Measurements from ENCODE around the gene SPRYD7. TPM values are rescaled to one million over a fixed set of nuclear protein-coding genes. Genes with fewer than 3 reads are reported as not detected.

SPRYD7 gene
- total and polyA plus RNA-seq, 2 of the 13 experiments (the other 11 are each of a cell fraction or from before 2014, with no cell fraction given), result 2.7 to 5.9 TPM

DNA sequence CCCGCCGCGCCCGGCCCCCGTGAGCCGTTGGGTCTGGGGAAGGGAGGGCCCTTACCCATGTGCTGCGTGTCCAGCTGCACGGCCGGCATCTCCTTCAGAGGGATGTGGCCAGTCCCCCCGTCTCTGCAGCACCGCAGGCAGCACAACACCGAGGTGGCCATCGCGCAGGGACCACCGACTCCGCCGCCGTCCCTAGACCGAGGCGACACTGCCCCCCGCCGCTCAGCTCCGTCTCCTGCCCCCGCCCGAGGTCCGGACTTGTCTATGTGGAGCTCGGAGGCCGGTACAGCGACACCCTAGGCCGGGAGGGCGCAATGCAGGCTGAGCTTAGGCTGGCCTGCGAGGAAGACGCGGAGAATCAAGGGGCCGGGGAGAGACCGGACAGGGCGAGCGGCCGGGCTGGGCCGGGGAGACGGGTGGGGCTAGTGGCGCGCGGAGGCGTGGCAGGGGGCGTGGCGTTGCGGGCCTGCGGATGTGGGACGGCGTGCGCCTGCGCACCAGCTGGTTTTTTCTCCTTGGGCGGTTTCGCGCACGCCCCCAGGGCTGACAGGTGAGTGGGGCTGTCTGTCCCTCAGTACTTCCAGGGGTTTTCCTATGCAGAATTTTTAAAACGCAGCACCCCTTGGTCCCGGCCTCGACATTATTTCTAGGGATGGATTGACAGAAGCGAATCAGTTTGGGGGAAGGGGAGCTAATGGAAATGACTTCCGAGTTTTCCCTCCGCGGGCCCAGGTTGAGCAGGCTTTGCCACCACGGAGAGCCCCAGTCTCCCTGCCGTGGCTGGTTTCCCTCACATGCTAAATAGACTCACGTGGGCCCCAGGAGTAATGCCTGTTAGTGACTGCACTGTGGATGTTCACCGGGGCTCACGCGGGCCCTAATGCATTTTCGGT, at the start of gene SPRYD7 (continued):
- TF ChIP-seq TBX3 (IDR thresholded peaks at IDR 0.05; ENCODE audit: borderline replicate concordance), result no peak
- no peak for TF ChIP-seq ZNF530 (CRISPR knock-in tag; IDR thresholded peaks at IDR 0.05; ENCODE audit: low read depth)
- TF ChIP-seq RFX1 (IDR thresholded peaks at IDR 0.05), result no peak
- TF ChIP-seq, protein P1, sequence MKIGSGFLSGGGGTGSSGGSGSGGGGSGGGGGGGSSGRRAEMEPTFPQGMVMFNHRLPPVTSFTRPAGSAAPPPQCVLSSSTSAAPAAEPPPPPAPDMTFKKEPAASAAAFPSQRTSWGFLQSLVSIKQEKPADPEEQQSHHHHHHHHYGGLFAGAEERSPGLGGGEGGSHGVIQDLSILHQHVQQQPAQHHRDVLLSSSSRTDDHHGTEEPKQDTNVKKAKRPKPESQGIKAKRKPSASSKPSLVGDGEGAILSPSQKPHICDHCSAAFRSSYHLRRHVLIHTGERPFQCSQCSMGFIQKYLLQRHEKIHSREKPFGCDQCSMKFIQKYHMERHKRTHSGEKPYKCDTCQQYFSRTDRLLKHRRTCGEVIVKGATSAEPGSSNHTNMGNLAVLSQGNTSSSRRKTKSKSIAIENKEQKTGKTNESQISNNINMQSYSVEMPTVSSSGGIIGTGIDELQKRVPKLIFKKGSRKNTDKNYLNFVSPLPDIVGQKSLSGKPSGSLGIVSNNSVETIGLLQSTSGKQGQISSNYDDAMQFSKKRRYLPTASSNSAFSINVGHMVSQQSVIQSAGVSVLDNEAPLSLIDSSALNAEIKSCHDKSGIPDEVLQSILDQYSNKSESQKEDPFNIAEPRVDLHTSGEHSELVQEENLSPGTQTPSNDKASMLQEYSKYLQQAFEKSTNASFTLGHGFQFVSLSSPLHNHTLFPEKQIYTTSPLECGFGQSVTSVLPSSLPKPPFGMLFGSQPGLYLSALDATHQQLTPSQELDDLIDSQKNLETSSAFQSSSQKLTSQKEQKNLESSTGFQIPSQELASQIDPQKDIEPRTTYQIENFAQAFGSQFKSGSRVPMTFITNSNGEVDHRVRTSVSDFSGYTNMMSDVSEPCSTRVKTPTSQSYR (CRISPR knock-in tag; IDR thresholded peaks at IDR 0.05; ENCODE audit: borderline replicate concordance), result no peak
- TF ChIP-seq ZNF776 (CRISPR knock-in tag; IDR thresholded peaks at IDR 0.05), result peak; percentile 84
- TF ChIP-seq, protein P2, sequence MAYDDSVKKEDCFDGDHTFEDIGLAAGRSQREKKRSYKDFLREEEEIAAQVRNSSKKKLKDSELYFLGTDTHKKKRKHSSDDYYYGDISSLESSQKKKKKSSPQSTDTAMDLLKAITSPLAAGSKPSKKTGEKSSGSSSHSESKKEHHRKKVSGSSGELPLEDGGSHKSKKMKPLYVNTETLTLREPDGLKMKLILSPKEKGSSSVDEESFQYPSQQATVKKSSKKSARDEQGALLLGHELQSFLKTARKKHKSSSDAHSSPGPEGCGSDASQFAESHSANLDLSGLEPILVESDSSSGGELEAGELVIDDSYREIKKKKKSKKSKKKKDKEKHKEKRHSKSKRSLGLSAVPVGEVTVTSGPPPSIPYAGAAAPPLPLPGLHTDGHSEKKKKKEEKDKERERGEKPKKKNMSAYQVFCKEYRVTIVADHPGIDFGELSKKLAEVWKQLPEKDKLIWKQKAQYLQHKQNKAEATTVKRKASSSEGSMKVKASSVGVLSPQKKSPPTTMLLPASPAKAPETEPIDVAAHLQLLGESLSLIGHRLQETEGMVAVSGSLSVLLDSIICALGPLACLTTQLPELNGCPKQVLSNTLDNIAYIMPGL (CRISPR knock-in tag; IDR thresholded peaks at IDR 0.05; ENCODE audit: borderline replicate concordance in 1 of 2, low read depth in 1 of 2), result peak; percentile 100
- peak; percentile 83 for TF ChIP-seq KAT8 (CRISPR knock-in tag; IDR thresholded peaks at IDR 0.05)
- TF ChIP-seq POLR2AphosphoS2 (IDR thresholded peaks at IDR 0.05; ENCODE audit: low read depth, low read length), result no peak
- peak; percentile 92 for TF ChIP-seq RBFOX2 (IDR thresholded peaks at IDR 0.05; ENCODE audit: low read depth, low read length)
- TF ChIP-seq, protein P3, sequence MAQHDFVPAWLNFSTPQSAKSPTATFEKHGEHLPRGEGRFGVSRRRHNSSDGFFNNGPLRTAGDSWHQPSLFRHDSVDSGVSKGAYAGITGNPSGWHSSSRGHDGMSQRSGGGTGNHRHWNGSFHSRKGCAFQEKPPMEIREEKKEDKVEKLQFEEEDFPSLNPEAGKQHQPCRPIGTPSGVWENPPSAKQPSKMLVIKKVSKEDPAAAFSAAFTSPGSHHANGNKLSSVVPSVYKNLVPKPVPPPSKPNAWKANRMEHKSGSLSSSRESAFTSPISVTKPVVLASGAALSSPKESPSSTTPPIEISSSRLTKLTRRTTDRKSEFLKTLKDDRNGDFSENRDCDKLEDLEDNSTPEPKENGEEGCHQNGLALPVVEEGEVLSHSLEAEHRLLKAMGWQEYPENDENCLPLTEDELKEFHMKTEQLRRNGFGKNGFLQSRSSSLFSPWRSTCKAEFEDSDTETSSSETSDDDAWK (CRISPR knock-in tag; IDR thresholded peaks at IDR 0.05), result no peak
- TF ChIP-seq ZNF460 (CRISPR knock-in tag; IDR thresholded peaks at IDR 0.05; ENCODE audit: borderline replicate concordance), result no peak
- TF ChIP-seq, protein P4, sequence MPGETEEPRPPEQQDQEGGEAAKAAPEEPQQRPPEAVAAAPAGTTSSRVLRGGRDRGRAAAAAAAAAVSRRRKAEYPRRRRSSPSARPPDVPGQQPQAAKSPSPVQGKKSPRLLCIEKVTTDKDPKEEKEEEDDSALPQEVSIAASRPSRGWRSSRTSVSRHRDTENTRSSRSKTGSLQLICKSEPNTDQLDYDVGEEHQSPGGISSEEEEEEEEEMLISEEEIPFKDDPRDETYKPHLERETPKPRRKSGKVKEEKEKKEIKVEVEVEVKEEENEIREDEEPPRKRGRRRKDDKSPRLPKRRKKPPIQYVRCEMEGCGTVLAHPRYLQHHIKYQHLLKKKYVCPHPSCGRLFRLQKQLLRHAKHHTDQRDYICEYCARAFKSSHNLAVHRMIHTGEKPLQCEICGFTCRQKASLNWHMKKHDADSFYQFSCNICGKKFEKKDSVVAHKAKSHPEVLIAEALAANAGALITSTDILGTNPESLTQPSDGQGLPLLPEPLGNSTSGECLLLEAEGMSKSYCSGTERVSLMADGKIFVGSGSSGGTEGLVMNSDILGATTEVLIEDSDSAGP (CRISPR knock-in tag; IDR thresholded peaks at IDR 0.05; ENCODE audit: borderline replicate concordance), result peak; percentile 94
- TF ChIP-seq FOSL2 (CRISPR knock-in tag; IDR thresholded peaks at IDR 0.05), result peak; percentile 70
- TF ChIP-seq, protein P5, sequence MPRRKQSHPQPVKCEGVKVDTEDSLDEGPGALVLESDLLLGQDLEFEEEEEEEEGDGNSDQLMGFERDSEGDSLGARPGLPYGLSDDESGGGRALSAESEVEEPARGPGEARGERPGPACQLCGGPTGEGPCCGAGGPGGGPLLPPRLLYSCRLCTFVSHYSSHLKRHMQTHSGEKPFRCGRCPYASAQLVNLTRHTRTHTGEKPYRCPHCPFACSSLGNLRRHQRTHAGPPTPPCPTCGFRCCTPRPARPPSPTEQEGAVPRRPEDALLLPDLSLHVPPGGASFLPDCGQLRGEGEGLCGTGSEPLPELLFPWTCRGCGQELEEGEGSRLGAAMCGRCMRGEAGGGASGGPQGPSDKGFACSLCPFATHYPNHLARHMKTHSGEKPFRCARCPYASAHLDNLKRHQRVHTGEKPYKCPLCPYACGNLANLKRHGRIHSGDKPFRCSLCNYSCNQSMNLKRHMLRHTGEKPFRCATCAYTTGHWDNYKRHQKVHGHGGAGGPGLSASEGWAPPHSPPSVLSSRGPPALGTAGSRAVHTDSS (CRISPR knock-in tag; conservative IDR thresholded peaks at IDR 0.05), result no peak
- no peak for TF ChIP-seq PRMT3 (CRISPR knock-in tag; IDR thresholded peaks at IDR 0.05; ENCODE audit: borderline replicate concordance, low read depth)
- no peak for TF ChIP-seq NR3C1 (CRISPR knock-in tag; IDR thresholded peaks at IDR 0.05)
- no peak for TF ChIP-seq ZNF225 (CRISPR knock-in tag; IDR thresholded peaks at IDR 0.05)
- peak; percentile 54 for TF ChIP-seq AGO1 (IDR thresholded peaks at IDR 0.05; ENCODE audit: low read depth, low read length, poor library complexity, severe bottlenecking)
- TF ChIP-seq CCAR2 (optimal IDR thresholded peaks at IDR 0.05; ENCODE audit: low read depth, low read length), result no peak
